GM18951 (cell line): ENCODE results near the gene KCNIP3.

Source experiments
- POLR2A ChIP-seq: IDR thresholded peaks from 4 replicates; pipeline ENCODE4 v1.6.1; 2011; ENCODE audit warnings: mild to moderate bottlenecking; ENCODE audit not compliant: insufficient read length, insufficient read depth; ENCODE audit errors: extremely low read depth
- in situ Hi-C: fragments of 300-500 bp; cut with MboI; formaldehyde crosslinking; loops from one replicate; pipeline ENCODE4 v1.12.0; 2022; ENCODE audit warnings: low sequenced_read_pairs, mixed read lengths, inconsistent platforms; ENCODE audit not compliant: unreplicated experiment

KCNIP3 gene

DNA sequence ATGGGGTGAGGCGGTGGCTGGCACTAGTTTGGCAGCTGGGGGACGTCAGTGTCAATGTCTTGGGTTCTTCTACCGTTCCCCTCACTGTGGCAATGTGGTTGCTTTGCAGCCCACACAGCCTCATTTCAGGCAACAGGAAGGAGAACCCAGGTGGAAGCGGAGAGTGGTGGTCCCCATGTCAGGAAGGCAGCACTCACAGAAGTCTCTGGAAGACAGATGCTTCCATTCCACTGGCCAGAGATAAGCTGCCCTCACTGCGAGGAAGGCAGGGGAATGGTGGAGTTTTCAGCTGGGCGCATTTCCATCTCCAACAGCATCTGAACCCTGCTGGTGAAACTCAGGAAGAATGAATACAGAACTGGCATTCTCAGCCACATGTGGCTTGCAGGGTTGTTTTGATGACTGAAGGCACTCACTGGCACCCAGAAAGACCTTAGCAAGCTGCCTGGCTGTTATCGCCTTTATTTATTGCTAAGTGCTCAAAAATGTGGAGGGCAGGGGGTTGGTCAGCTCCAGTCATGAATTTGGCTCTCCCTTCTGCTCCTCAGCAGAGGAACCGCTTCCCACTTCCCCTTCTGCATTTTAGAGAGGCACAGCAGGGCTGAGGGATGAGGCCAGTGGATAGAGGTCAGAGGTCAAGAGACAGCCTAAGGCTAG, 19.4 kb downstream of the KCNIP3 start:
- in situ Hi-C loops, result no loop called here
- TF ChIP-seq POLR2A, result no peak

DNA sequence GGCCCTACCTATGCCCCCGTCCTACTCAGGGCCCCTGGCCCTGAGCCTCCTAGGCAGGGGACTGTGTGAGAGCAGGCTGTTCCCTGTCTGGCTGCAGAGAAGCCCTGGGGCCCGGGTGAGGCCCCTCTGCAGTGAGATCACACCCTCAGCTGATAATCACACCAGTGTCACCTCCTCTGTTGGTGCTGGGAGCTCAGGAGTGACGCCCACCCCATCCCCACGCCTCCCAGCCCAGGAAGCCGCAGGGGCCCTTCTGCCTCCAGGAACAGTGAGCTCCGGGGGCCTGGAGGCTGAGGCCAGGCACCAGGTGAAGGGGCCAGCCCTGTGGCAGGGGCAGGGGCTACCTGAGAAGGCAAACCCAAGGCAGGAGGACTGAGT, 20.0 kb downstream of the KCNIP3 start:
- no peak for TF ChIP-seq POLR2A
- in situ Hi-C loops, result no loop called here

- in situ Hi-C loops, result no loop called here
- no peak for TF ChIP-seq POLR2A
These were observed 20.7 kb downstream of the KCNIP3 start for GRCh38 chr2:95317665-95318425.

DNA sequence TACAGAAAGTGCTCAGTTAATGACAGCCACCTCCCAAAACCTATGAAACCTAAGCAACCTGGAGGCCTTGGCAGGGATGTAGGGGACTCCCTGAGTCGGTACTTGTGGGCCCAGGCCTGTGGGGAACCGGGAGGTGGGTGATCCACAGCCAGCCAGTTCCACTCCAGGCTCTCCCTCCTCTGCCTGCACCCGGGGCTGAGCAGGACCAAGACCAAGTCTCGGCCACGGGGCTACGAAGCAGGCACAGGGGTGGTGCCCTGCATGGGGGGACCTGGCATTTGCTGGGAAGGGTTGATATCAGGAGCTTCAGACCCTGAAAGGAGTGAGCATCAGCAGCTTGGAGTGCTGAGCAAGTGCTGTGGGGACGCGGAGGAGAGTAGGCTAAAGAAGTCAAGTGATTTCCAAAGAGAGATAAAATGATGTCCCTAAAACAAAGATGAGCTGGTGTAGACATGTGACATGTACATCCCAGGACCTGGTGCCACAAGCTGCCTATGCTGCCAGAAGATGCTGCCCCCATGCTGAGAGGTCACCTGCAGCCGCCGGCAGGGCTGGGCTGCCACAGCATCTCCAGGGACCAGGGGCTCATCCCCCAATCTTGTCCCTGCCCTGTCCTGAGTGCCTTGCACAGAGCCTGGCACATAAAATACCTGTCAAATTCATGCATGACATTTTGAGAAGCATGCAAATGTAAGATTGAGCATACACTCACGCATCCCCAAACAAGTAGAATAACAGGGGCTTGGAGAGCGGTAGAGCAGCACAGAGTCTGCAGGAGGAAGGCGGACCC, 21.5 kb downstream of the KCNIP3 start:
- TF ChIP-seq POLR2A, result no peak
- in situ Hi-C loops, result no loop called here

DNA sequence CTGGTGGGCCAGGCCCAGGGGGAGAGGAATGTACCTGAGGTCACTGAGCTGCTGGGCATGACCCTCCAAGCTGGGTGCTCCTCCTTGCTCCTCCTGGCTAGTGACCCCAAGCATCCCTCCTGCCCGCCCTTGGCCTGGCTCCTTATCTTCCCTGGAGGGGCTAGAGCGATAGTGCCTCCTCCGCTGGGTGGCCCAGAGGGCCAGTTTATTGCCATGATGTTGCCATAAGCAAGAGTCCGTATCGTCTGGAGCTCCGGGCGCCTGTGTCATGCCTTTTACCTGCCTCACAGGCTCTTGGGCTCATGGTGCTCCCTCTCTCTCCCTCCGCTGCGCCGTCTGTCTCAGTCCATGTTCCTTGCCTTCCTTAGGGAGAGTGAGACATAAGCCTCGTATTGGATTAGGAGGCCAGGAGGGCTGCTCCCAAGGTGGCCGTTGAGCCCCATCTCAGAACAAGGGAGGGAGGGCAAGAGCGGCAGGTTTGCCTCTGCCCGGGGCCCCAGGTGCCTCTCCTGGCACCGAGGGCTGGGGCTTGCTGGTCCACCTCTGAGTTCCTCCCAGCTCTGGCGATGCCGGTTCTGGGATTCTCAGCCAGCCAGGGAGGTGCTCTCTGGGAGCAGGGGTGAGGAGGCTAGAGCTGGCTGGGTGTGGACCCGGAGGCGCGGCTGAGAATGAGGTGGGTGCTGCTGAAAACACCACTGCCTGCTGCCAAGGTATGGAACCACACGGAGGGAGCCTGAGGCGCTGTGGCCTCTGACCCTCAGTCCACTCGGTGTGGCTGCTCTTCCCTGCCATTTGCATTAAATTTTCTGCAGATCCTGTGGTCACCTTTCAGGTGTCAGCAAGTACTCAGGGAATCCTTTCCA, 22.6 kb downstream of the KCNIP3 start:
- TF ChIP-seq POLR2A, result no peak
- in situ Hi-C loops, result no loop called here

DNA sequence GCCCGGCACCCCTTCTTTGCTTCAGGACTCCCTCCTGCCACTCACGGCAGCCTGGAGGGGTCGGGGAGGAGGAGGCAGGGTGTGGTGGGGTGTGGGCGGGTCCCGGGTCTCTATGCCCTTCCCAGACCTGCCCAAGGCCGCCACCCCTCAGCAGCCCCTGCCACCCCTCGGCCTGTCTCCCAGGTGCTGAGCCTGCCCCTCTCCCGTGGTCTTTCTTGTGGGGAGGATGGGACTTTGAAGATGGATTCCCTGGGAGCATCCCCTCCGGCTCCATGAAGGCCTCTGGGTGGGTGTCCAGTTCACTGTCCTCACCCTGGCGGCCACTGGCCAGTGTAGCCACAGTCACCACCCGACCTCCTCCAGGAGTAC, 23.2 kb downstream of the KCNIP3 start:
- in situ Hi-C loops, result no loop called here
- no peak for TF ChIP-seq POLR2A

GRCh38 chr2:95320986-95321767, 24.0 kb downstream of the KCNIP3 start:
- in situ Hi-C loops, result no loop called here
- no peak for TF ChIP-seq POLR2A

- in situ Hi-C loops, result no loop called here
- TF ChIP-seq POLR2A, result no peak
These were observed 26.4 kb downstream of the KCNIP3 start for GRCh38 chr2:95323347-95324155.

GRCh38 chr2:95325026-95325425, 27.9 kb downstream of the KCNIP3 start:
- in situ Hi-C loops, result no loop called here
- TF ChIP-seq POLR2A, result no peak

DNA sequence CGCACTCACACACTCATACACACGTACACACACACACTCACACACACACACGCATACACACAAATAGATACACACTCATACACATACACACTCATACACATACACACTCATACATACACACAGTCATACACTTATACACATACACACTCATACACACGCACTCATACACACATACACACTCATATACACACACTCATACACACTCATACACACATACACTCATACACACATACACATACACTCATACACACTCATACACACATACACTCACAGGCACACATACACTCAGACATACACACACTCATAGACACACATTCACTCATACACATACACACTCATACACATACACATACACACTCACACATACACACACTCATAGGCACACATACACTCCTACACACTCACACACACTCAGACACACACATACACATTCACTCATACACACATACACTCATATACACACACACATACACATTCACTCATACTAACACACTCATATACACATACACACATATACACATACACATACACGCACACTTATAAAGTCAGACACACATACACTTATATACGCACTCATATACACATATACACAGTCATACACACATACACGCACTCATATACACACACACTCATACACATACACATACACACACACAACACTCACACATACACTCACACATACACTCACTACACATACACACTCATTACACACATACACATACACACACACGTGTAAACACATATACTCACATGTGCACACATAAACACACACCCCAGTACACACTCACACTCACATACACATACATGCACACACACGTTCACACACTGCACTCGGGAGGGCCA, 28.7 kb downstream of the KCNIP3 start:
- no peak for TF ChIP-seq POLR2A
- in situ Hi-C loops, result no loop called here

- TF ChIP-seq POLR2A, result no peak
- in situ Hi-C loops, result no loop called here
These were observed 29.4 kb downstream of the KCNIP3 start for GRCh38 chr2:95326433-95327140.
